ENCODE data around the gene LOXL1. TPM values are rescaled to one million over a fixed set of nuclear protein-coding genes. Genes with fewer than 3 reads are reported as not detected.

The LOXL1 gene
- total RNA-seq, 1 experiment from 2014 or later, result 8.3 TPM

GRCh38 chr15:73983773-73984172 is 57.5 kb downstream of the LOXL1 start:
- H3K4me3 ChIP-seq, result no peak overlapping the region
- H3K36me3 ChIP-seq, result peaks cover 14% of the 10 kb centered on the region
- no peaks in the 10 kb centered on the region for H3K27me3 ChIP-seq (replicated peaks)
- DNase-seq (ENCODE audit: low read depth in 1 of 2, low spot score in 2 of 2), result no peak
- peak overlapping the region; percentile 57; the same call in 1 of the 2 replicates for H3K27ac ChIP-seq
- H3K9me3 ChIP-seq (replicated peaks), result no peaks in the 10 kb centered on the region
- H3K4me1 ChIP-seq (replicated peaks), result peaks cover 48% of the 10 kb centered on the region

GRCh38 chr15:73984208-73984979 is 58.1 kb downstream of the LOXL1 start:
- H3K4me1 ChIP-seq (replicated peaks), result peaks cover 55% of the 10 kb centered on the region
- H3K27me3 ChIP-seq (replicated peaks), result no peaks in the 10 kb centered on the region
- no peaks in the 10 kb centered on the region for H3K9me3 ChIP-seq (replicated peaks)
- no peak for DNase-seq (ENCODE audit: low read depth in 1 of 2, low spot score in 2 of 2)
- no peak overlapping the region for H3K4me3 ChIP-seq
- H3K27ac ChIP-seq, result no peak overlapping the region
- peaks cover 14% of the 10 kb centered on the region for H3K36me3 ChIP-seq

- no peak overlapping the region for H3K4me3 ChIP-seq
- no peak for DNase-seq (ENCODE audit: low read depth in 1 of 2, low spot score in 2 of 2)
- H3K9me3 ChIP-seq (replicated peaks), result no peaks in the 10 kb centered on the region
- H3K27me3 ChIP-seq (replicated peaks), result no peaks in the 10 kb centered on the region
- peaks cover 14% of the 10 kb centered on the region for H3K36me3 ChIP-seq
- no peak overlapping the region for H3K27ac ChIP-seq
- peaks cover 62% of the 10 kb centered on the region for H3K4me1 ChIP-seq (replicated peaks)
Measured at GRCh38 chr15:73985101-73985873, 59.0 kb downstream of the LOXL1 start.

GRCh38 chr15:73986055-73986775 is 60.0 kb downstream of the LOXL1 start:
- Histone ChIP-seq H3K4me3 (no peak overlapping the region), H3K9me3 (replicated peaks) (no peaks in the 10 kb centered on the region), H3K4me1 (replicated peaks) (peaks cover 69% of the 10 kb centered on the region), H3K36me3 (peaks cover 14% of the 10 kb centered on the region), H3K27ac (no peak overlapping the region), H3K27me3 (replicated peaks) (no peaks in the 10 kb centered on the region)
- DNase-seq (ENCODE audit: low read depth in 1 of 2, low spot score in 2 of 2), result no peak

GRCh38 chr15:73986776-73987056 is 60.5 kb downstream of the LOXL1 start:
- Histone ChIP-seq H3K9me3 (replicated peaks) (no peaks in the 10 kb centered on the region), H3K27me3 (replicated peaks) (no peaks in the 10 kb centered on the region), H3K4me3 (no peak overlapping the region), H3K4me1 (replicated peaks) (peaks cover 70% of the 10 kb centered on the region), H3K36me3 (peaks cover 14% of the 10 kb centered on the region), H3K27ac (no peak overlapping the region)
- no peak for DNase-seq (ENCODE audit: low read depth in 1 of 2, low spot score in 2 of 2)

GRCh38 chr15:73987250-73987649 is 61.0 kb downstream of the LOXL1 start:
- peak overlapping the region; percentile 54 for H3K27ac ChIP-seq
- H3K4me3 ChIP-seq, result no peak overlapping the region
- peaks cover 14% of the 10 kb centered on the region for H3K36me3 ChIP-seq
- no peak for DNase-seq (ENCODE audit: low read depth in 1 of 2, low spot score in 2 of 2)
- H3K27me3 ChIP-seq (replicated peaks), result no peaks in the 10 kb centered on the region
- no peaks in the 10 kb centered on the region for H3K9me3 ChIP-seq (replicated peaks)
- H3K4me1 ChIP-seq (replicated peaks), result peaks cover 67% of the 10 kb centered on the region

GRCh38 chr15:73987681-73988444 is 61.6 kb downstream of the LOXL1 start:
- Histone ChIP-seq H3K9me3 (replicated peaks) (no peaks in the 10 kb centered on the region), H3K36me3 (peaks cover 14% of the 10 kb centered on the region), H3K27ac (peak overlapping the region; percentile 54), H3K27me3 (replicated peaks) (no peaks in the 10 kb centered on the region), H3K4me3 (no peak overlapping the region), H3K4me1 (replicated peaks) (peaks cover 66% of the 10 kb centered on the region)
- DNase-seq (ENCODE audit: low read depth in 1 of 2, low spot score in 2 of 2), result peak; percentile 46 to 67

- Histone ChIP-seq H3K36me3 (peaks cover 13% of the 10 kb centered on the region), H3K27me3 (replicated peaks) (no peaks in the 10 kb centered on the region), H3K27ac (peak overlapping the region; percentile 54), H3K4me1 (replicated peaks) (peaks cover 60% of the 10 kb centered on the region), H3K9me3 (replicated peaks) (no peaks in the 10 kb centered on the region), H3K4me3 (no peak overlapping the region)
- no peak for DNase-seq (ENCODE audit: low read depth in 1 of 2, low spot score in 2 of 2)
Measured at GRCh38 chr15:73988445-73988969, 62.2 kb downstream of the LOXL1 start.

- Histone ChIP-seq H3K27me3 (replicated peaks) (no peaks in the 10 kb centered on the region), H3K4me1 (replicated peaks) (peaks cover 59% of the 10 kb centered on the region), H3K9me3 (replicated peaks) (no peaks in the 10 kb centered on the region), H3K36me3 (peaks cover 7% of the 10 kb centered on the region), H3K27ac (peak overlapping the region; percentile 54), H3K4me3 (no peak overlapping the region)
- DNase-seq (ENCODE audit: low read depth in 1 of 2, low spot score in 2 of 2), result peak in 1 of 2 experiments; percentile 64
Measured at GRCh38 chr15:73989001-73989798, 62.9 kb downstream of the LOXL1 start.

- DNase-seq (ENCODE audit: low read depth in 1 of 2, low spot score in 2 of 2), result no peak
- Histone ChIP-seq H3K4me1 (replicated peaks) (peaks cover 64% of the 10 kb centered on the region), H3K27me3 (replicated peaks) (no peaks in the 10 kb centered on the region), H3K36me3 (peaks cover 10% of the 10 kb centered on the region), H3K27ac (no peak overlapping the region), H3K4me3 (no peak overlapping the region), H3K9me3 (replicated peaks) (no peaks in the 10 kb centered on the region)
Measured at GRCh38 chr15:73990250-73991005, 64.2 kb downstream of the LOXL1 start.

- Histone ChIP-seq H3K4me1 (replicated peaks) (peaks cover 70% of the 10 kb centered on the region), H3K4me3 (peak overlapping the region; percentile 67), H3K27me3 (replicated peaks) (no peaks in the 10 kb centered on the region), H3K27ac (no peak overlapping the region), H3K9me3 (replicated peaks) (no peaks in the 10 kb centered on the region), H3K36me3 (peaks cover 10% of the 10 kb centered on the region)
- peak in 1 of 2 experiments; percentile 6 for DNase-seq (ENCODE audit: low read depth in 1 of 2, low spot score in 2 of 2)
Measured at GRCh38 chr15:73991260-73991659, 65.0 kb downstream of the LOXL1 start.

All from SJSA1 (cell line).